CD4-positive, alpha-beta T cell (primary cell): ENCODE data around the gene TMEM217. TPM values are rescaled to one million over a fixed set of nuclear protein-coding genes. Genes with fewer than 3 reads are reported as not detected.

Experiments
- ATAC-seq: fragments of 200-7000 bp; cut with Tn5 transposase; one replicate; pipeline ENCODE4 v1.10.0; 2022; ENCODE audit warnings: mild to moderate bottlenecking; ENCODE audit not compliant: poor library complexity
- CTCF ChIA-PET: fragments of 350-600 bp; sonication (Branson Sonifier 250); formaldehyde crosslinking; loops from one replicate; lab custom pipeline; 2021; ENCODE audit warnings: antibody characterized with exemption, inconsistent platforms; lab: Charles Lee
- POLR2A ChIA-PET: fragments of 350-600 bp; sonication (Branson Sonifier 250); formaldehyde crosslinking; loops from one replicate; lab custom pipeline; 2021; ENCODE audit warnings: antibody characterized with exemption, inconsistent platforms; lab: Charles Lee
- DNase-seq, 14 experiments: peaks; one replicate each; pipeline ENCODE4 v3.0.0-alpha.2; 2013 to 2020; ENCODE audit warnings: mixed read lengths in 2 of 14
- H3K27ac ChIP-seq, 2 donors: one replicate each; pipeline versions ENCODE4 v1.5.1 to v1.7.0; 2013; ENCODE audit warnings: low read length in 2 of 2, low read depth in 1 of 2, mild to moderate bottlenecking in 1 of 2
- H3K27me3 ChIP-seq, 2 experiments: 1 replicate in 1 of 2; 2 replicates in 1 of 2; pipeline versions ENCODE4 v1.6.1 to v1.7.0; 2013; ENCODE audit warnings: low read length in 2 of 2, control low read depth in 1 of 2, mild to moderate bottlenecking in 1 of 2, moderate library complexity in 1 of 2; ENCODE audit not compliant: insufficient read depth in 2 of 2, control insufficient read depth in 1 of 2
- H3K36me3 ChIP-seq: one replicate; pipeline ENCODE4 v1.6.1; 2013; ENCODE audit warnings: low read length, control low read depth; ENCODE audit not compliant: insufficient read depth
- H3K4me1 ChIP-seq: one replicate; pipeline ENCODE4 v1.6.1; 2013; ENCODE audit warnings: low read length, control low read depth; ENCODE audit not compliant: insufficient read depth
- H3K4me3 ChIP-seq: one replicate; pipeline ENCODE4 v1.5.1; 2013; ENCODE audit warnings: mild to moderate bottlenecking, low read length, moderate library complexity
- H3K9me3 ChIP-seq, 2 experiments: 1 replicate in 1 of 2; 2 replicates in 1 of 2; pipeline versions ENCODE4 v1.6.1 to v1.7.0; 2013; ENCODE audit warnings: low read length in 2 of 2, mild to moderate bottlenecking in 2 of 2, control low read depth in 1 of 2, moderate library complexity in 1 of 2; ENCODE audit not compliant: control insufficient read depth in 1 of 2, insufficient read depth in 1 of 2
- H3K27ac Mint-ChIP-seq: one replicate; pipeline ENCODE4 v1.8.0; 2020; ENCODE audit warnings: mixed read lengths
- H3K27me3 Mint-ChIP-seq: one replicate; pipeline ENCODE4 v1.8.0; 2021; ENCODE audit warnings: mixed read lengths
- H3K36me3 Mint-ChIP-seq: one replicate; pipeline ENCODE4 v1.8.0; 2021; ENCODE audit warnings: low read depth, mixed read lengths
- H3K4me1 Mint-ChIP-seq: one replicate; pipeline ENCODE4 v1.8.0; 2021; ENCODE audit warnings: low read depth, mixed read lengths
- H3K4me3 Mint-ChIP-seq: one replicate; pipeline ENCODE4 v1.8.0; 2020; ENCODE audit warnings: mild to moderate bottlenecking, mixed read lengths
- H3K9me3 Mint-ChIP-seq: one replicate; pipeline ENCODE4 v1.8.0; 2020; ENCODE audit warnings: mixed read lengths
- intact Hi-C, 2 experiments: fragments of 100-400 bp; cut with DNase I in 1 of 2; cut with micrococcal nuclease in 1 of 2; formaldehyde crosslinking; loops; one replicate each; pipeline versions ENCODE4 v1.15.1 to v1.9.0; 2023 to 2025; cut with DNase I, micrococcal nuclease
- total RNA-seq, 174 experiments: library from RNA in 2 of 174; stranded (reverse) in 2 of 174; gene quantifications; one replicate each; pipeline ENCODE4 v1.2.3 and lab custom pipeline; 2021 to 2026
- TF ChIP-seq, protein P1 (sequence below): fragments of 200-600 bp; IDR thresholded peaks from one replicate; pipeline ENCODE4 v1.8.0; 2022; ENCODE audit warnings: antibody characterized with exemption, mild to moderate bottlenecking

The TMEM217 gene
- total RNA-seq, 2 experiments from 2014 or later: 0.41 to 0.47 TPM

- H3K4me1 ChIP-seq: peaks cover 9% of the 10 kb centered on the region
- intact Hi-C loops: no loop called here
- no peaks in the 10 kb centered on the region for H3K36me3 Mint-ChIP-seq
- peaks cover 9% of the 10 kb centered on the region for H3K4me1 Mint-ChIP-seq
- no peak overlapping the region for H3K4me3 ChIP-seq
- H3K27me3 ChIP-seq: no peaks in the 10 kb centered on the region
- TF ChIP-seq, protein P1, sequence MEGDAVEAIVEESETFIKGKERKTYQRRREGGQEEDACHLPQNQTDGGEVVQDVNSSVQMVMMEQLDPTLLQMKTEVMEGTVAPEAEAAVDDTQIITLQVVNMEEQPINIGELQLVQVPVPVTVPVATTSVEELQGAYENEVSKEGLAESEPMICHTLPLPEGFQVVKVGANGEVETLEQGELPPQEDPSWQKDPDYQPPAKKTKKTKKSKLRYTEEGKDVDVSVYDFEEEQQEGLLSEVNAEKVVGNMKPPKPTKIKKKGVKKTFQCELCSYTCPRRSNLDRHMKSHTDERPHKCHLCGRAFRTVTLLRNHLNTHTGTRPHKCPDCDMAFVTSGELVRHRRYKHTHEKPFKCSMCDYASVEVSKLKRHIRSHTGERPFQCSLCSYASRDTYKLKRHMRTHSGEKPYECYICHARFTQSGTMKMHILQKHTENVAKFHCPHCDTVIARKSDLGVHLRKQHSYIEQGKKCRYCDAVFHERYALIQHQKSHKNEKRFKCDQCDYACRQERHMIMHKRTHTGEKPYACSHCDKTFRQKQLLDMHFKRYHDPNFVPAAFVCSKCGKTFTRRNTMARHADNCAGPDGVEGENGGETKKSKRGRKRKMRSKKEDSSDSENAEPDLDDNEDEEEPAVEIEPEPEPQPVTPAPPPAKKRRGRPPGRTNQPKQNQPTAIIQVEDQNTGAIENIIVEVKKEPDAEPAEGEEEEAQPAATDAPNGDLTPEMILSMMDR: no peak
- CTCF ChIA-PET: no interaction called here
- H3K4me3 Mint-ChIP-seq: no peak overlapping the region
- no peaks in the 10 kb centered on the region for H3K9me3 Mint-ChIP-seq
- no peaks in the 10 kb centered on the region for H3K36me3 ChIP-seq
- no peaks in the 10 kb centered on the region for H3K27me3 Mint-ChIP-seq
- no peak overlapping the region for H3K27ac Mint-ChIP-seq
- POLR2A ChIA-PET: no interaction called here
- H3K9me3 ChIP-seq: no peaks in the 10 kb centered on the region
- H3K27ac ChIP-seq: no peak overlapping the region
- DNase-seq (no peak), ATAC-seq (no peak)
These were observed 13.3 kb downstream of the TMEM217 start for GRCh38 chr6:37244430-37245310.

DNA sequence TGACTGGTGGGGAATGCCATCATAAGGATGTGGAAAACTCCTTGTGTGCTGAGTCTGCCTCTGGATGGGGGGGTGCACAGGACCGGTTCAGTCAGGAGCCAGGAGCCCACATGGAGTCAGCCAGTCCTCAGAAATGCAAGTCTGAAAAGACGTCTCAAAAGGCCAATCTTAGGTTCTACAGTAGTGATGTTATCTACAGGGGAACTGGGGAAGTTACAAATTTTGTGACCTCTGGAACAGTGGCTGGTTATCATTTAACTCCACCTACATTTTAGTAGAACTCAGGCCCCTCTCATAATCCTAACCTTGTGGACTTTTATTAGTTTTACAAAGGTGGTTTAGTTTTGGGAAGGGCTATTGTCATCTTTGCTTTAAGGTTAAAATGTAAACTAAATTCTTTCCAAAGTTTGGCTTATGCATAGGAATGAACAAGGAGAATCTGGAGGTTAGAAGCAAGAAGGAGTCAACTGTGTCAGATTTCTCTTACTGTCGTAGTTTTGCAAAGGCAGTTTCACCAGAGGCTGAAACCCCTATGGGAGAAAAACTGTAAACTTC is 14.1 kb downstream of the TMEM217 start:
- Mint-ChIP-seq H3K4me3 (no peak overlapping the region), H3K4me1 (peaks cover 12% of the 10 kb centered on the region), H3K27me3 (no peaks in the 10 kb centered on the region), H3K27ac (no peak overlapping the region), H3K36me3 (no peaks in the 10 kb centered on the region), H3K9me3 (no peaks in the 10 kb centered on the region)
- H3K27me3 ChIP-seq: no peaks in the 10 kb centered on the region
- ChIA-PET CTCF (no interaction called here), POLR2A (no interaction called here)
- peaks cover 10% of the 10 kb centered on the region for H3K4me1 ChIP-seq
- no peaks in the 10 kb centered on the region for H3K9me3 ChIP-seq
- H3K27ac ChIP-seq: no peak overlapping the region
- ATAC-seq: no peak
- intact Hi-C loops: no loop called here
- H3K36me3 ChIP-seq: no peaks in the 10 kb centered on the region
- TF ChIP-seq, protein P1: no peak
- no peak for DNase-seq
- no peak overlapping the region for H3K4me3 ChIP-seq

DNA sequence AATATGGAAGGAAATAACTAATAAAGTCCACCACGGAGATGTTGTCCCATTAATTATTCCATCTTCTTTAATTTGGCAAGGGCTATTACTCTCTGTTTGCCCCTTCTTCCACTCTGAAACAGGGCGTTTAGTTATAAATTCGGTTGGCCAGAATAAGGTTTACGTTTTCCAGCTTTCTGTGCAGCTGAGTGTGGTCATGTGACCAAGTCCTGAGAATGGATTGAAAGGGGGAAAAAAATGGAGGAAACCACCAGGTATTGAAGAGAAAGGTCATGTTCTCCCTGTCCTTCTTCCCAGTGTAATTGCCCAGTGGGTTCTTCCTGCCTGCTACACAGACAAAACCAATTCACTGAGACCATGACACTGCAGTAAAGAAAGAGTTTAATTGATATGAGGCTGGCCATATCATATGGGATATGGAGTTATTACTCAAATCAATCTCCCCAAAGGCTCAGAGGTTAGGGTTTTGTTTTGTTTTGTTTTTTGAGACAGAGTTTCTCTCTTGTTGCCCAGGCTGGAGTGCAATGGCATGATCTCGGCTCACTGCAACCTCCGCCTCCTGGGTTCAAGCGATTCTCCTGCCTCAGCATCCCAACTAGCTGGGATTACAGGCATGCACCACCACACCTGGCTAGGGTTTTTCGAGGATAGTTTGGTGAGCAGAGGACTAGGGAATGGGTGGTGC is 14.7 kb downstream of the TMEM217 start:
- intact Hi-C loops: no loop called here
- Histone ChIP-seq H3K4me1 (peaks cover 10% of the 10 kb centered on the region), H3K27me3 (no peaks in the 10 kb centered on the region), H3K4me3 (no peak overlapping the region), H3K36me3 (no peaks in the 10 kb centered on the region), H3K9me3 (no peaks in the 10 kb centered on the region), H3K27ac (no peak overlapping the region)
- Mint-ChIP-seq H3K4me3 (no peak overlapping the region), H3K4me1 (peaks cover 12% of the 10 kb centered on the region), H3K9me3 (no peaks in the 10 kb centered on the region), H3K27me3 (no peaks in the 10 kb centered on the region), H3K27ac (no peak overlapping the region), H3K36me3 (no peaks in the 10 kb centered on the region)
- ChIA-PET CTCF (no interaction called here), POLR2A (no interaction called here)
- TF ChIP-seq, protein P1: no peak
- DNase-seq: no peak
- ATAC-seq: no peak
